Stimulated activated naive CD4-positive, alpha-beta T cell treated with Interleukin-2 at 50 U/mL for 16 hours (primary cell): Measurements from ENCODE around the gene MYORG.
A peak's percentile ranks its signal among the peaks of the same experiment; 100 is the strongest.

Source experiments
- DNase-seq: peaks from one replicate; lab custom pipeline; 2025; lab: John Stamatoyannopoulos, UW

MYORG gene

DNA sequence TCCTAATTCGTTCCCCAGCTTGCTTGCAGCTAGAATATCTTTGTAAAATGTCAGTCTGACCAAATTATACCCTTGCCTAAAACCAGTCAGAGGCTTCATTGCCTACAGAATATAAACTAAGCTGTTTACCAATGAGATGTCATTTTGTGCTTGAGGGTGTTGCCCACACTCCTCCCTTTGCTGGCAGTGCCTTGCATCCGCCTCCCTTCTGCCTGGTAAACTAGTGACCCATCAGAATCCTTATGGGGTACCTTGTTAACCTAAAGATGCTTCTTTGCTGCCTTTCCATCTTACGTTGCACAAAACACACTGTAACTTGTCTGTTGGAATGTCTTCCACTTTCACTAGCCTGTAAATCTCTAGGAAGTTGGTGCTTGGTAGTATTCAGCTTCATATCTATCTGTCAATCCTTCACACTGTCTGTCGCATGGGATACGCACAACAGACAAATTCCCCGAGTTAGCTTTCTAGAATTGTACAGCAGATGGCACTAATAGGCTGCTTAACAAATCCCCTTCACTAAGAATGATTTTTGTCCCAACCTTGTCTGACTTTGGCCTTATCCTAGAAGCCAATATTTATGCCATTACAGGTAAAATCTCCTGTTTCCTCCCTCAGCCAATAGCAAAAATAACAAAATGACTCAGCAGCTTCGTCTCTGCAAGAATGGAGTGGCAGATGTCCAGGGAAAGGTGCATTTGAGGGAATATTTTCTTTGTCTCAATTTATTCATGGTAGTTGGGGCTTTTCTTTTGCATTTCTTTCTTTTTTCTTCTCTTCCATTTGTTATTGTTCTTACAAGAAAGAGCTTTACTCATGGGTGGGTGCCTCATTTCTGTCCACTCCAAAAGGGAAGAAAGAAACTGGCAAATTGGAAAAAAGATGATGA is 44.4 kb downstream of the MYORG start:
- DNase-seq = no peak

GRCh38 chr9:34331196-34331595 is 45.5 kb downstream of the MYORG start:
- no peak for DNase-seq

DNA sequence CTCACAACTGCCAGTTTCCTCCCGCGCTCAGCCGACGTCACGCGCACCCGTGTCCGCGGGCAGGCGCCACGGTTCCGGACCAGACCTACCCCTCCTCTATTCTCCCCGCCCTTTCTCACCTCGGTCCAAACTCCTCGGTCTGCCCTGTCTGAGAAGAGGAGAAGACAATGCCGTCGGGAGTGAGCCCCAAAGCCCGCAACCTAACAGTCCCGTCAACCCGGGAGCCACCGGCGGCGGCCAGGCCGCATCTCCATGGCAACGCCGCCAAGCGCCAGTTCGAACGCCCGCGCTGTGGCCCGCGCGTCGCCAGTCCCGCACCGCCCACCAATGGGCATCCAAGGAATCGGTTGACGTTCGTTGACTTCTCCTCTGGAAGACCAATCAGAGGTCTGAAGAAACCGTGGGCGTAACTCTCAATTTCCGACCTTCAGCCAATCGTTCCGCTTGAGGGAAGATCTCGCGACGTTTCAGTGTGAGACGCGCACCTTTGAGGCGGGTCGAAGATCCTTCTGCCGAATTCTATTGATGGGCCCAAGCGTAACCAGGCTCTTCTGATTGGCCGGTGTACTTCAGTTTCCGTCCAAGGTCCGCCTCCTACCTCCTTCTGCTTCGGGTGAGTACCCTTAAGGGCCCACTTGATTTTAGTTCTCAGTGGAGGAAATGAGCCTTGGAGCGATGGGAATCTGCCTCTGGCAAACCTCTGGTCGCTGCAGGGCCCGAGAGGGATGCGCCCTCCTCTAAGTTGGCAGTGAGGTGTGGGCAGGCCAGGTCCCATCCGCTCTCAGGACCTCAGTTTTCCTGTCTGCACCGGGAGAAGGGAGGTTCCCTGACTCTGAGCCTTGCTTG is 47.5 kb downstream of the MYORG start, which contains the start of the genes KIF24 and NUDT2:
Gene KIF24, minus strand, starts transcription at position 282 of the 846 bp plus-strand sequence. CDS start 17,922 bp downstream, outside the sequence.
Gene NUDT2, plus strand, starts transcription at position 583 of the 846 bp plus-strand sequence. CDS start 9,471 bp downstream, outside the sequence.
- DNase-seq = peak; percentile 95

DNA sequence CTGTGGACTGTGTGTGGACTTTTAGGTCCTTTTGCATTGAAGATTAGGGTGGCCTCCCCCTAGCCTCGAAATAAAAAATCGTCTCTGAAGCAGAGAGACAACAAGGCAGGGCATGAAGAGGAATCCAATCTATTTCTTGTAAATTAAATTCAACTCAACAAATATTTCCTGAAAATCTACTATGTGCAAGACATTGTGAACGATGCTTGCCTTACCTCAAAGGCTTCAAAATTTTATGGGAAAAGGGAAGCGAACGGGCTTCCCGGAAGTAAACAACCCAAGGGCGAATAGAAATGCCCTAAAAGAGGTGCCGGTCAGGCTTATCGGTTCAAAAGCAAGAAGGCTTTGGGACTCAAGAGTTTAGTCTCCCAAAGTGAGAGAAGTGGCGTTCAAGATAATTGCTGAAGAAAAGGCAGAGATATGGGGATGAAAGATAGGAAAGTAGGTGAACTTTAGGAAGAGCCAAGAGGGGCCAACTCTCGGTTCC is 48.2 kb downstream of the MYORG start:
- no peak for DNase-seq

DNA sequence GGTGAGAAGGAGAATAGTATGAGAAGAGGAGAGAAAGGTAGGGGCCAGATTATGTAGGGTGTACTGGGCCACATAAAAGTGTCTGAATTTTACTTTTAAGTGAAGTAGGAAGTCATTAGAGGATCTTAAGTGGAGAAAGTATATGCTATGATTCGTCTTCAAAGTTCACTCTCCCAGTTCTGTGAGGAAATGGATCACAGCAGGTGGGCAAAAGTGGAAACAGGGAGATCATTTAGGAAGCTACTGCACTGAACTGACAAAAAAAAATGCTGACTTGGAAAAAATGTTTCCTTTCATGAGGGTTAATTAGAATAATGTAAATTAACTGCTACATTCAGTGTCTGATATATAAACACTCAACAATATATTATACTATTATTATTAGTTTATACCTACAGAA is 50.0 kb downstream of the MYORG start:
- DNase-seq = no peak

DNA sequence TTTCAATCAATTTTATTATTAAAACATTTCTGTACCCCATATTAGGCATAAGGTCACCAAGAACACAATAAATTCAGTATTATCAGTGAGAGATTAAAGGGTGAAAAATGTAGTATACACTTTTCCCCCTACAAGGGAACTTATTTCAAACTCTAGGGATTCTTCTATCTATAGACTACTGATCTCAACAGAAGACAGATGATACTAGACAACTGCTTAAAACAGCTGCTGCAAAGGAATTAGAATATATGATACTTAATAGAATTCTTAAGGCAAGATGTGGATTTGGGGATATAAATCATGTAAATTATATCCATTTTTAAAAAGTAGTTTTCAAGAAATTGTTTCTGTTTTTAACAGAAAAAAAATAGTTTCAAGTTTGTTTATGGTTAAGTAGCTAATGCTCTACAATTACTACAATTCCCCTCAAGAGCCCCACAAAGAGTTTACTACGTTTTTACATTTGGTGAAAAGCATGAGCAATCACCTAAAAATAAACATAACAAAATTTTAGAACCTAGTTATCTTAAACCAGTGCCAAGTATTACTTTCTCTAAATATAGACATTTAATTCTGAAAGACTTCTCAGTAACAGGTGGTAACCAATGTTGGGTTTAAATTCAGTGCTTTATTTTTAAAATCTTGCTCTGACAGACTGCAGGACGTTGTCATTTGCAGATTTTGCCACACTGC is 53.7 kb downstream of the MYORG start:
- DNase-seq = no peak

DNA sequence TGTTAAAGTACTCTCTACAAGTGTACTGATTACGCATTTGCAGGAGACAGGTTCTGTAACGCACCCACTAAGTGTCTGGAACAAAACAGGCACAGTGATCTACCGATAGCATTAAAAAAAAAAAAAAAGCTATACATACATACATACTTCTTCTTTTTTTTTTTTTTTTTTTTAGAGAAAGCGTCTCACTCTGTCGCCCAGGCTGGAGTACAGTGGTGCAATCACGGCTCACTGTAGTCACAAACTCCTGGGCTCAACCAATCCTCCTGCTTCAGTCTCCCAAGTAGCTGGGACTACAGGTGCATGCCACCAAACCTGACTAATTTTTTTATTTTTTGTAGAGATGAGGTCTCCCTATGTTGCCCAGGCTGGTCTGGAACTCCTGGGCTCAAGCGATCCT is 55.2 kb downstream of the MYORG start:
- no peak for DNase-seq

- DNase-seq = no peak
Measured at GRCh38 chr9:34318163-34318790, 58.4 kb downstream of the MYORG start.

- no peak for DNase-seq
Measured at GRCh38 chr9:34317436-34317835, 59.3 kb downstream of the MYORG start.
